ENCODE results near the gene IGF2BP2.
"Not testable (repeated sequence)": the region's sequence is repeated elsewhere in the genome, so short reads cannot be mapped to it uniquely, and the experiment has no call there.

IGF2BP2 gene

GRCh38 chr3:185677146-185677829 is 147.6 kb downstream of the IGF2BP2 start:
- DNase-seq (ENCODE audit: insufficient read length, low spot score) (peak; percentile 60), FAIRE-seq (peak; percentile 33)
- TF ChIP-seq POLR2AphosphoS5 (IDR thresholded peaks at IDR 0.05; ENCODE audit: low read depth, low read length), result no peak
- TF ChIP-seq POU2F2 (IDR thresholded peaks at IDR 0.05; ENCODE audit: low read depth, low read length), result no peak
- TF ChIP-seq SPI1 (IDR thresholded peaks at IDR 0.05; ENCODE audit: low read depth, low read length), result no peak
- no peak for TF ChIP-seq POLR2A (IDR thresholded peaks at IDR 0.05; ENCODE audit: low read depth, low read length)
- TF ChIP-seq TAF1 (IDR thresholded peaks at IDR 0.05; ENCODE audit: low read depth, low read length), result no peak
- no peak for TF ChIP-seq PAX5 (IDR thresholded peaks at IDR 0.05; ENCODE audit: insufficient read depth, low read length, severe bottlenecking)

GRCh38 chr3:185667574-185667973 is 157.3 kb downstream of the IGF2BP2 start:
- FAIRE-seq (no peak), DNase-seq (ENCODE audit: insufficient read length, low spot score) (no peak)
- no peak for TF ChIP-seq POU2F2 (IDR thresholded peaks at IDR 0.05; ENCODE audit: low read depth, low read length)
- TF ChIP-seq SPI1 (IDR thresholded peaks at IDR 0.05; ENCODE audit: low read depth, low read length), result no peak
- no peak for TF ChIP-seq TAF1 (IDR thresholded peaks at IDR 0.05; ENCODE audit: low read depth, low read length)
- TF ChIP-seq POLR2AphosphoS5 (IDR thresholded peaks at IDR 0.05; ENCODE audit: low read depth, low read length), result no peak
- no peak for TF ChIP-seq POLR2A (IDR thresholded peaks at IDR 0.05; ENCODE audit: low read depth, low read length)
- TF ChIP-seq PAX5 (IDR thresholded peaks at IDR 0.05; ENCODE audit: insufficient read depth, low read length, severe bottlenecking), result no peak

DNA sequence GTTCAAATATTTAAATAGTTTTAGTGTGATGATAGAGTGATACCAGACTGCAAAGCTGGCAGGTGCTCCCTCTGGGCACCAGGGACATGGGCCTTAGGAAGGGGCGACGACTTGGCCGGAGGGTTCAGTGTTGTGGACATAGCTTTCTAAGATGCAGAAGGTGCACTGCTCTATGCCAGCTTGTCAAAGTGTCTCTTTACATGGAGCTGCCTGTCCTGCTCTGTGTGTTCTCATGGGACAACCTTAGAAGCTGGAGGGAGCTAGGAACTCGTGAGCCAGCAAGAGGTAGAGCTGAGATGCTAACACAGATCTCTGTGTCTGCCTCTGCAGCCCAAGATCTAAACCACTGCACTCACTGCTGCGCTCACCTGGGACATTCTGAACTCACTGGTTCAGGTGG is 160.9 kb downstream of the IGF2BP2 start:
- FAIRE-seq, result no peak
- DNase-seq (ENCODE audit: insufficient read length, low spot score), result no peak
- TF ChIP-seq PAX5 (IDR thresholded peaks at IDR 0.05; ENCODE audit: insufficient read depth, low read length, severe bottlenecking) (no peak), SPI1 (IDR thresholded peaks at IDR 0.05; ENCODE audit: low read depth, low read length) (no peak), POLR2AphosphoS5 (IDR thresholded peaks at IDR 0.05; ENCODE audit: low read depth, low read length) (no peak), TAF1 (IDR thresholded peaks at IDR 0.05; ENCODE audit: low read depth, low read length) (no peak)

- DNase-seq (ENCODE audit: insufficient read length, low spot score) (no peak), FAIRE-seq (no peak)
- no peak for TF ChIP-seq TAF1 (IDR thresholded peaks at IDR 0.05; ENCODE audit: low read depth, low read length)
- TF ChIP-seq SPI1 (IDR thresholded peaks at IDR 0.05; ENCODE audit: low read depth, low read length), result no peak
- TF ChIP-seq POU2F2 (IDR thresholded peaks at IDR 0.05; ENCODE audit: low read depth, low read length), result no peak
- no peak for TF ChIP-seq POLR2A (IDR thresholded peaks at IDR 0.05; ENCODE audit: low read depth, low read length)
- no peak for TF ChIP-seq PAX5 (IDR thresholded peaks at IDR 0.05; ENCODE audit: insufficient read depth, low read length, severe bottlenecking)
- no peak for TF ChIP-seq POLR2AphosphoS5 (IDR thresholded peaks at IDR 0.05; ENCODE audit: low read depth, low read length)
Observed at GRCh38 chr3:185661772-185662171, 163.1 kb downstream of the IGF2BP2 start.

DNA sequence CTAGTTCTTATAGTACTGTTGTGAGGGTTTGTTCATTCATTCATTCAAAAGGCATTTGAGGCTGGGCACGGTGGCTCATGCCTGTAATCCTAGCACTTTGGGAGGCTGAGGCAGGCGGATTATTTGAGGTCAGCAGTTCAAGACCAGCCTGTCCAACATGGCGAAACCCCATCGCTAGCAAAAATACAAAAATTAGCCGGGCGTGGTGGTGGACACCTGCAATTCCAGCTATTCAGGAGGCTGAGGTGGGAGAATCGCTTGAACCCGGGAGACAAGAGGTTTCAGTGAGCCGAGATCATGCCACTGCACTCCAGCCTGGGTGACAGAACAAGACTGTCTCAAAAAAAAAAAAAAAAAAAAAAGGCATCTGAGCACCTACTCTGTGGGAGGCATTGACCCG is 163.5 kb downstream of the IGF2BP2 start:
- FAIRE-seq; DNase-seq (ENCODE audit: insufficient read length, low spot score): not testable (repeated sequence)

DNA sequence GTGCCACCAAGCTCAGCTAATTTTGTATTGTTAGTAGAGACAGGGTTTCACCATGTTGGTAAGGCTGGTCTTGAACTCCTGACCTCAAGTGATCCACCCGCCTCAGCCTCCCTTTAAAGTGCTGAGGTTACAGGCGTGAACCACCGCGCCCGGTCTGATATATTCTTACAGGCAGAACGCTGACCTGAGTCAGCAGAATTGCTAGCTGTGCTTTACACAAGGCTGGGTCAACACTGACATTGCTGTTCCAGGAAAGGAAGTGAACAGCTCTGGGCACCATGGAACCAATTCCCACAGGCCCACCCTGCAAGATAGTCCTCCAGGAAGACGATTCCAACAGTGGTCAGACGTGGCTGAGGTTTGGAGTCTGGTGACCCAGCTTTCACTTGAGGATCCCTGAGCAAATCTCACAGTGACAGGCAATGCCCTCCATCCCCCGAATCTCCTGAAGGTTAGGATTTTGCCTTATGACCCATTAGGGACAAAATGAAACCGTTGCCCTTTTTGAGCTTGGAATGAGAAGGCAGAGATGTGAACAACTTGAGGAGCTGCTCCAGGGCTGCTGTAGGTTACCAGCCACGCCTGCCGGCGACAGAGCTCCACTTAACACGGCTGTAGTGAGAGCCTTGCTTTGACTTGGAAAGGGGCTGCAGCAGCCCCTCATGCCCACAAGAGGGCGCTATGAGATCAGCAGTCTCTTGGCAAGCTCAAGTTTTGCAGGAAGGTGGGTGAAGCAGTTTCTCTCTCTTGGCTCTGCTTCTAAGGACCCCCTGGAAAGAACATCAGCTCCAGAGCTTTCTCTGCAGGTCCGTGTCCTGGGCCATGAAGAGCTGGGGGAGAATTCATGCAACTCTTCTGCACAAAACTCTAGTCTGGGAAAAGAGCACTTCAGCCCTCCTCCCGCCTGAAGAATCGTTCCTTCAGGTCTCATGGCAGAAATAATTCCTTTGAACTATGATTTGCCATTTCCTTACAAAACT is 164.6 kb downstream of the IGF2BP2 start:
- 0 out of 2 replicates have a peak, but pooled peaks have one; percentile 24 for TF ChIP-seq POU2F2 (IDR thresholded peaks at IDR 0.05; ENCODE audit: low read depth, low read length)
- TF ChIP-seq POLR2AphosphoS5 (IDR thresholded peaks at IDR 0.05; ENCODE audit: low read depth, low read length), result no peak
- no peak for TF ChIP-seq PAX5 (IDR thresholded peaks at IDR 0.05; ENCODE audit: insufficient read depth, low read length, severe bottlenecking)
- peak; percentile 62 for DNase-seq (ENCODE audit: insufficient read length, low spot score)
- peak; percentile 55 for FAIRE-seq

GRCh38 chr3:185658943-185659342 is 165.9 kb downstream of the IGF2BP2 start:
- no peak for TF ChIP-seq PAX5 (IDR thresholded peaks at IDR 0.05; ENCODE audit: insufficient read depth, low read length, severe bottlenecking)
- no peak for TF ChIP-seq POLR2AphosphoS5 (IDR thresholded peaks at IDR 0.05; ENCODE audit: low read depth, low read length)
- no peak for TF ChIP-seq SPI1 (IDR thresholded peaks at IDR 0.05; ENCODE audit: low read depth, low read length)
- no peak for TF ChIP-seq TAF1 (IDR thresholded peaks at IDR 0.05; ENCODE audit: low read depth, low read length)
- no peak for TF ChIP-seq POLR2A (IDR thresholded peaks at IDR 0.05; ENCODE audit: low read depth, low read length)
- no peak for TF ChIP-seq POU2F2 (IDR thresholded peaks at IDR 0.05; ENCODE audit: low read depth, low read length)
- DNase-seq (ENCODE audit: insufficient read length, low spot score), result no peak
- FAIRE-seq, result no peak

GRCh38 chr3:185658504-185658912 is 166.3 kb downstream of the IGF2BP2 start:
- FAIRE-seq, result no peak
- DNase-seq (ENCODE audit: insufficient read length, low spot score), result no peak
- TF ChIP-seq POLR2A (IDR thresholded peaks at IDR 0.05; ENCODE audit: low read depth, low read length), result no peak
- no peak for TF ChIP-seq TAF1 (IDR thresholded peaks at IDR 0.05; ENCODE audit: low read depth, low read length)
- TF ChIP-seq PAX5 (IDR thresholded peaks at IDR 0.05; ENCODE audit: insufficient read depth, low read length, severe bottlenecking), result no peak
- TF ChIP-seq SPI1 (IDR thresholded peaks at IDR 0.05; ENCODE audit: low read depth, low read length), result no peak
- no peak for TF ChIP-seq POLR2AphosphoS5 (IDR thresholded peaks at IDR 0.05; ENCODE audit: low read depth, low read length)
- no peak for TF ChIP-seq POU2F2 (IDR thresholded peaks at IDR 0.05; ENCODE audit: low read depth, low read length)

GRCh38 chr3:185657691-185658503 is 166.9 kb downstream of the IGF2BP2 start:
- no peak for FAIRE-seq
- DNase-seq (ENCODE audit: insufficient read length, low spot score), result no peak
- no peak for TF ChIP-seq PAX5 (IDR thresholded peaks at IDR 0.05; ENCODE audit: insufficient read depth, low read length, severe bottlenecking)
- no peak for TF ChIP-seq SPI1 (IDR thresholded peaks at IDR 0.05; ENCODE audit: low read depth, low read length)
- no peak for TF ChIP-seq POLR2A (IDR thresholded peaks at IDR 0.05; ENCODE audit: low read depth, low read length)
- TF ChIP-seq TAF1 (IDR thresholded peaks at IDR 0.05; ENCODE audit: low read depth, low read length), result no peak
- no peak for TF ChIP-seq POU2F2 (IDR thresholded peaks at IDR 0.05; ENCODE audit: low read depth, low read length)
- TF ChIP-seq POLR2AphosphoS5 (IDR thresholded peaks at IDR 0.05; ENCODE audit: low read depth, low read length), result no peak

Data from GM12891 (cell line).